Measurements from ENCODE around the gene HAAO.
A peak's percentile ranks its signal among the peaks of the same experiment; 100 is the strongest.
"Not testable (repeated sequence)": the region's sequence is repeated elsewhere in the genome, so short reads cannot be mapped to it uniquely, and the experiment has no call there.

HAAO gene

DNA sequence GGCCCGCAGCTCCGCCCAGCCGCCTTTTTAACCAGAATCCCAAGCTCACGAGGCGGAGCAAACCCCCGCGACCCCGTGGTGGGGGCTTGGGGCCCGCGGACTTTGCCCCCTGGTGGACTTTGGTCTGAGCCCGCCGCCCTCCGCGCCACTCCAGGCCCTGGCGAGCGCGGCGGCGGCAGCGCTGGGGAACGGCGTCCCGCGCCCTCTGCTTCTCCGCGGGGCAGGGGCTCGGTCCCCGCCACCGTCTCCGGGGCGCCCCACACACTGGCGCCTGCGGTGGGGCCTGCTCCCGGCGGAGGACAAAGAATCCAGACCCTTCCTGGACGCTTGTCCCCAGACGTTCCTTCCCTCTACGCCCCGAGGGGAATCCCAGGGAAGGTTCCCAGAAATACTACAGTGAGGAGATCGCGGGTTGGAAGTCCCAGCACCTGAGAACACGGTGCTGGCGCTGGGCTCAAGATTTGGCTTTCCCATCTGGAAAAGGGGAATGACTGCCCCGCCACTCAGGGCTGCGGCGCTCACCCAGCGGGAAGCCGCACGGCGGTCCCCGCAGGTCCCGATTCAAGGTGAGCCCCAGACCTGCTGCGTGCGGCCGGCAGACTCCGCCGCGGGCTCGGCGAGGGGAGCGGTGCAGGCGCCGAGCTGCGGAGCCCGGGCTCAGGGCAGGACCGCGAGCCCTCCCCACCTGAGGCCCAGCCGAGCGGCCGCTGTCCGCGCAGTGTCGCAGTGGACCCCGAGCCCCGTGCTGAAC lies at the start of gene HAAO:
HAAO (minus strand) TSS at position 1 of the 751 bp plus-strand sequence. CDS start 47 bp downstream, outside the sequence.
- DNase-seq (ENCODE audit: low read depth), result no peak

DNA sequence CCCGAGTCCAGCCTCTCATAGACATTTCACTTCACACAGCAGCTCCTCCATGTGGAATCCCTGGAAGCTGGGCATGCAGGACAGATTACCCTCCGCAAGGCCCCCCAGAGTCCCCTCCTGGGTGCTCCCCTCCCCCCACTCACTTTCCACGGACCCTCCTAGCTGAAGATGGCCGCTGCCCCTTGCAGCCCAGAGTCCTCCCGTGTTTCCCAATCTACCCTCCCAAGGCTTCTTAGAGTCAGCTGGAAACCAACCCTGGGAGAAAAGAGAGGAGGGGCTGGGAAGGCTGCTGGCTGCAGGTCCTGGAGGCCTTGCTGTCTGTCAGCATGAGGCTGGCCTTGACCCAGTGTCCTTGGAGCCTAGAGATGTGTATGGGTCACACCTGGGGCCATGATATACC lies 49.0 kb upstream of the HAAO start:
- no peak for DNase-seq (ENCODE audit: low read depth)

DNA sequence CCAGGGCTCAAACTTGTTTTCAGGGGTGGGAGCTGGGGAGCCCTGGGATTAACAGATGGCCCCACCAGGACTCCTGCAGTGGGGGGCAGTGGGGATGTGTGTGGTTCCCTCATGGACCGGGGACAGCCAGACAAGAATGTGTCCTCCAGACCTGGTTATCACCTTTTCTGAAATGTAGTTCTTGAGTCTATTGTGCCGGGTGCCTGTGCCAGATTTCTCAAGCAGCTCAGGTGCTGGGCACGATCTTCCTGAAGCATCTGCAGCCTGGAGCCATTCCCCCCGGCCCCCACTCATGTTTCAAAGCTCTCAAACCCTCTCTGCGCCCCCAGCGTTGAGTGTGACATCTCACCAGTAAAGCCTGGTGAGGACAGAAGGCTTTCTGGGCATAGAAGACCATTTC lies 48.4 kb upstream of the HAAO start:
- DNase-seq (ENCODE audit: low read depth), result no peak

DNA sequence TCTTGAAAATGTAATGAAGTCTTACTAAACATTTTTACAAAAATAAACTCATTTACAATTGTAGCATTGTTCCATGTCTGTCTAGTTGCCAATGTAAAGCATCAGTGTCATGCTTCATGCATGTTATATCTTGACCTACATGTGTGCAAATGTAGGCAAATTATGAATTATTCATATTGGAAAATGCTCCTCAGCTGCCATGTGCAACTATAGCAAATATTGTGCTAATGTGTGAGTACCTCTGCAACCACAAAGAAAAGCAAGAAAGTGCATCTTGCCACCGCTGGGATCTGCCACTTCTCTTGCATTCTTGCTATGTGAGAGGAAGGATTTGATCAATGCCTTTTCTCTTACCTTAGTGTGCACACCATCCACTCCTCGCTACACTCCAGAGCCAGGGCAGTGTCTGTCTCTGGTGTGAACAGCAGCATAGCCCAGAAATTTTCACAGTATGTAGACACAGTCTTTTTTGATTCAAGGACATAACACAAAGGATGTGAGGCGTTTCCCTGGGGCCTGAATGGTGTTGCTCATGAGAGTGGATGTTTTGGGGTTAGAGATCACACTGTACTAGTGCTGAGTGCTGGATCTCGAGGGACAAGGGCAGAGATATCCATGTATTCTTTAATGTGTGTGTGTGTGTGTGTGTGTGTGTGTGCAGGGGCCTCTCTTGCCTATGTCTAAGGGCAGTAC lies 47.6 kb upstream of the HAAO start:
- no peak for DNase-seq (ENCODE audit: low read depth)

DNA sequence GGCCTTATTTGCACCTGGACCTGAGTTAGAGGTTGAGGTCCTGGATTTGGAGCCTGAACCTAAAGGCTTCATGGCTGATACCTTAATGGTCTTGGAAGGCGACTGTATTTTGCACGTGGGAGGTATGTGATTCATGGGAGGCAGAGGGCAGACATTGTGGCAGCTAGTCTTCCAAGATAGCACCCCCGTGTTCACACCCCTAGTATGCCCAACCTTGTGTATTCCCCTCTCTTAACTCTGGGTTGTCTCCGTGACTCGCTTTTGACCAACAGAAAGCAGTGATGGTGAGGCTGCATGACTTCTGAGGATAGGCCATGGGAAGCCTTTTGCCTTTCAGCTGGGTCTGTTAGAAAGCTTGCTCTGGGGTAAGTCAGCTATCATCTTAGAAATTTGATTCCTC lies 45.8 kb upstream of the HAAO start:
- no peak for DNase-seq (ENCODE audit: low read depth)

DNA sequence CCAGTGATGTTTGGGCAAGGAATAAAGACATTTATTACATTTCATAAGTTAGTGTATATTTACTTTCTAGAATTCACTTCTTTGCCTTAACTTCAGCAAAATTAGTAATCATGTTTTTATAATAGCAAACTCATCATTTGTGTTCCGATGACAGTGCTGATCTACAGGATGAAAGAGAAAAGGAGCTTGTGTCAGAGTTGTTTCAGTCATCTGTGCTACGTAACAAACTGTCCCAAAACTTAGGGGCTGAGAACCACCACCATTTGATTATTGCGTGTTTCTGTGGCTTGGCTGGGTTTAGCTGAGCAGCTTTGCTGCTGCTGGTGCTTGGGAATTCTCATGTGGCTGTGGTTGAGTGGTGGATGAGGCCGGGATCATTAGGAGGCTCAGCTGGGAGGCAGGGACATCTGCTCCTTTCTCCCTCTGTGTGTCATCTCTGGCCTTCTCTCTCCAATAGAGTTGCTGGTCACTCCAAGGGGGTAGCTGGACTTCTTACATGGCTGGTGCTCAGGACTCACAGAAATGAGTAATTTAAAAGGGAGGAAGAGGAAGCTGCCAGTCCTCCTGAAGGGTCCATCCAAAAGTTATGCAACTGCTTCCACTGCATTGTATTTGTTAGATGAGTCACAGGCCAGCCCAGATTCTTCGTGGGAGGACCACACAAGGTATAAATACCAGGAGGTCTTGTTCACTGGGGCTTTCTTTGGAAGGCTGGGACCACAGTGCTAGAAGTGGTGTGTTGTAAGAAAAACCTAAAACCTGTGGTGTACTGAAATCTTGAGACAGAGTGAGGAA lies 43.4 kb upstream of the HAAO start:
- no peak for DNase-seq (ENCODE audit: low read depth)

DNA sequence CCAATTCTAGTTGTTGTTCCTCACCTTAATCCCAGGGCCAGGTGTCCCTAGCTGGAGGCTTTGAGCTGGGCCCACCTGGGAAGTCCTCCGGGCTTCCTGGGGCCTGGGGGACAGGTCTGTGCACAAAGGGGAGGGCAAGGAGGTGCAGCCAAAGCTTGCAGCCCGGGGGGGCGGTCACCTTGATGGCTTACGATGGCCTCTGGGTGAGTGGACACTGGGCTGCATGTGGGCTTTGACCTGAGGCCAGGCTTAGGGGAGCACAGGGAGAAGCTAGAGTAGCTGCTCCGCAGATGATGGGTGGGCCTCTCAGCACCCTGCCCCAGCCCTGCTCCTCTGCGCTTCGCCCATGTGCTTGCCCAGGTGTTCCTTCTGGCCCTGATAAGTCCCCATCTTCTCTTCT lies 41.8 kb upstream of the HAAO start:
- no peak for DNase-seq (ENCODE audit: low read depth)

DNA sequence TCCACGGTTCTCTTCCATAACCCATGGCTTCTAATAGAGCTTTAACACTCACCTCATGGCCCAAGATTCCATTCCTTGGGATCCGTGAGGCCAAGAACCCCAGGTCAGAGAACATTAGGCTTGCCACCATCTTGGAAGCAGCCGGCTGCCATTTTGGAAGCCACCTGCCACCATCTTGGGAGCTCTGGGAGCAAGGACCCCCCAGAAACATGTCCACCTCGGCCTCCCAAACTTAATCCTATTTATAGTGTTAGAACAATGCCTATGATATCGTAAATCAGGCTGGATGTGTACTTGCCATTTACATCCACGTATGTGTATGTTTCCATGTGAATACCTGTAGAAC lies 39.9 kb upstream of the HAAO start:
- no peak for DNase-seq (ENCODE audit: low read depth)

DNA sequence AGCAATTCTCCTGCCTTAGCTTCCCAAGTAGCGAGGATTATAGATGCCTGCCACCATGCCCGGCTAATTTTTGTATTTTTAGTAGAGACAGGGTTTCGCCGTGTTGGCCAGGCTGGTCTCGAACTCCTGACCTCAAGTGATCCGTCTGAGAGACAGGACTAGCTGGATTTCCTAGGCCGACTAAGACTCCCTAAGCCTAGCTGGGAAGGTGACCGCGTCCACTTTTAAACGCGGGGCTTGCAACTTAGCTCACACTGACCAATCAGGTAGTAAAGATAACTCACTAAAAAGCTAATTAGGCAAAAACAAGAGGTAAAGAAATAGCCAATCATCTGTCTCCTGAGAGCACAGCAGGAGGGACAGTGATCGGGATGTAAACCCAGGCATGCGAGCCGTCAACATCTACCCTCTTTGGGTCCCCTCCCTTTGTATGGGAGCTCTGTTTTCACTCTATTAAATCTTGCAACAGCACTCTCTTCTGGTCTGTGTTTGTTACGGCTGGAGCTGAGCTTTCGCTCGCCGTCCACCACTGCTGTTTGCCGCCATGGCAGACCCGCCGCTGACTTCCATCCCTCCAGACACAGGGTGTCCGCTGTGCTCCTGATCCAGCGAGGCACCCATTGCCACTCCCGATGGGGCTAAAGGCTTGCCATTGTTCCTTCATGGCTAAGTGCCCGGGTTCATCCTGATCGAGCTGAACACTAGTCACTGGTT lies 39.3 kb upstream of the HAAO start:
- DNase-seq (ENCODE audit: low read depth), result not testable (repeated sequence)

DNA sequence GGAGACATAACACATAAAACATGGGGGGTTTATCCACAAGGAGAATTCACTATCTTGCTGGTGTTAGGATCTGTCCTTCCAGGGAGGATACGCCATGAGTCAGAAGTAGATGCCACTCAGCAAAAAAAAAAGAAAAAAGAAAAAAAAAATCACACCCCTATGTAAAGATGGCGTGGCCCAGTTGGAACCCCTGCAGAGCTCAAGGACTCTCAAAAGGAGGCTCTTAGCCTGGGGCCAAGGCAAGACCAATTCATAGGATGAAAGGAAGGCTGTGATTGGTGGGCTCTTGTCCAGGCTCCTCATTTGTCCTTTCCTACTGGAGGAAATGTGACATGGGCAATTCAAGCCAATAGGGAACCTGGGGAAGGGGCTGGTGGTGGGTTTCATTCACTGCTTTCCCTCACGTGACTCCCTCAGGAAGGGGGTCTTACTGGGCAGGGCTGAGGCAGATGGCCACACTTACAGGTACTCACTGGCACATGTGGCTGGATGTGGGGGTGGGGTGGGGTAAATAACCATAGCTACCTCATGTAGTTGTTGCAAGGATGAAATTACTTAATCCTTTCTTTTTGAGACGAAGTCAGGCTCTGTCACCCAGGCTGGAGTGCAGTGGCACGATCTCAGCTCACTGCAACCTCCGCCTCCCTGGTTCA lies 38.7 kb upstream of the HAAO start:
- no peak for DNase-seq (ENCODE audit: low read depth)

DNA sequence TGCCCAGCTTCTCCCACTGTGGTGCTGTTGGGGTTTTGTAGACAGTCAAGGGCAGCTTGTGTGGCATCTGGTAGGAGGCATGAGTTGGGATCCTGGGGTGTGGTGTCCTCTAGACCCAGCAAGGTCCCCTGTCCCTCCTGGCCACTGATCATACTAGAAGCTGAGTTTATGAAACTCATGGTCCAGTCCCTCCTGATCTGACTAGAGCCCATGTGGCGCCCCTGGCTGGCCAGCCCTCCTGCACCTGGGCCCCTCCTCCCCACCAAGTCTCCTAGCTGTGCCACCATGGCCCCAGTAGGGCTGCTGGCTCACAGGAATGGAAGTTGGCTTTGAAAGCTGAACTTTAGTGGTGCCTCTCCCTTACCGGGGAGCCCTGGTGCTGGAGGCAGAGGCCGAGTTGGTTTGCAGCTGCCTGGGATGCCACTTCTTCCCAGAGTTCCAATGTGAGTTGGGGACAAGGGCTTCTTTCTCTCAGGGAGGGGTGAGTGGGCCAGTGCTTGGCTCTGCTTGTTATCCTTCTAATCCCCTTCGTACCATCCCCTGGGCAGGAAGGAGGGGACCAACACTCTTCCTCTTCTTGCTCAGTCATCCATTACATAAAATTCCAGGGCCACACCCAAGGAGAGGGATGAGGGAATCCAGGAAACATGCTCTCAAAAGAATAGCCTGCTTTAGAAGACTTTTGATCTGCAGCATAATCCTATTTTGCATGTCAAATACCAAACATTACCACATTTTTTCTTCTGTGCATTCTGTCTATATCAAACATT lies 37.5 kb upstream of the HAAO start:
- DNase-seq (ENCODE audit: low read depth), result no peak

DNA sequence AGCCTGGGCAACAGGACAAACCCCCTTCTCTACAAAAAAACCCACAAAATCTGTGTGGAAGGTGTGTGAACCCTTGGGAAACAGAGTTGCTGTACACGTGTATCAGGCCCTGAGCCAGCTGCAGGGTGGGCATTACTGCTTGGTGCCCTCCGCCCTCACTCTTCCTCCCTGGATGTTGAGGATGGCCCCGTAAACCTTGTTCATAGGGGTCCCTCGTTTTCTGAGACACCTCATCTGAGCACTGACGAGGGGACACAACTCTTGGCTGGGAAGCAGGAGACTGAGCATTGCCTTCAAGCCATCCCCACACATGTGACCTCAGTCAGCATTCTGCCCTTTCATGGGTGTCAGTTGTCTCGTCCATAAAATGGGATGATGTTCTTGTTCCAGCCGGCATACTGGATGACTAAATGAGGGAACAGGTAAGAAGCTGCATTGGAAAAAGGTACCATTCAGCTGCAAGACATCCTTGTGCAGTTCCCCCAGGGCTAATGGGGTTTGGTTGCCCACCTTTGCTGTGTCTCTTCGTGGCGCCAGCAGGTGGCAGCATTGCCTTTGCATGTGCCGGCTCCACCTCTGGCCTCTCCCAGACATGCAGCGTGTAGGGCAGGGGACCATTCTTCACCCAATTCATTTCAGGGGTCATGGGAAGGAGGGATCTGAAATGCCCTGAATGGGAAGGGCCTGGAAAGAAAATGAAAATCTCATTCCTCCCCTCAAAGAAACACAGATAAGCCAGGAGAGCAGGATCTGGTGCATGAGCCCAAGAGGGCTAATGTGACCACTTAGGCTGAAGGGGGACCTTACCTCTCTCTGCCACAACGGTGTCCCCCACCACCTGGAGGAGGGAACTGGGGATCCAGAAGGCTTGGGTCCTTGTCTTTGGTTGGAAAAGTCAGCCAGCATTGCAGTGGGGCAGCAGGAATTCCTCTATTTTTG lies 36.4 kb upstream of the HAAO start:
- peak; percentile 51 for DNase-seq (ENCODE audit: low read depth)

DNA sequence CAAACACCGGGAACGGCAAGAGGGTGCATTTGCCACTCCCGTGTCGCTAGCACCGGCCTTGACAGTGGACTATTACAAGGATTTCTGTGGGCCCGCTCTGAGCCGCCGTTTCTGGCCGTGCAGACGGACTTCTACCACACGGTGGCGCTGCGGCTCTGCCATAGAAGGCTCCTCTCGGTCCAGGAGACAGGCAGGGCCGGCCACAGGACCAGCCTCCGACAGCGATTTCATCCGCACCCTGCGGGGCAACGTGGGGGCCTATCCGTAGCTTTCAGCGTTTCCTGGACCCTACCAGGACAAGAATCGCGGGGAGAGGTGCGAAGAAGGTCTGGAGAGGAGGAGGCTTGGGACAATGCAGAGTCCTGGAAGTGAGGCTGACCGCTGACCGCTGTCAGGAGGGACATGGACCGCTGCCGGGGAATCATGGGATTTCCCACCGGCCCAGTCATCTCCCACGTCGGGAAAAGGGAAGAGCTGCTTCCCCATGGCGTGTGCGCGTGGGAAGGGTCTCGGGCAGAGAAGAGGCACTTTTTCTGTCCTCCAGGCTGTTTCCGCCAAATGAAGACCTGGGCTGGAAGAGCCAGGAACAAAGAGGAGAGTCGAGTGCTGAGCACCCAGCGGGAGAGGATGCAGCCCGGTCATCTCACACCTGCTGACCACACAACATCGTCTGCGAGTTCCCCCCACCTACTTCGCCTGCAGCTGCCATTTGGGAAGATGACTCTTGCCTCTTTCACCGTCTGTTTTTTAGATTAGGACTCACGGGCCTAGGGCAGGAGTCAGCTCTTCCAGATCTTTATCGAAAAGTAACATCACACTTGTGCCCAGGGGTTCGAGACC lies 35.5 kb upstream of the HAAO start:
- peak; percentile 69 for DNase-seq (ENCODE audit: low read depth)

DNA sequence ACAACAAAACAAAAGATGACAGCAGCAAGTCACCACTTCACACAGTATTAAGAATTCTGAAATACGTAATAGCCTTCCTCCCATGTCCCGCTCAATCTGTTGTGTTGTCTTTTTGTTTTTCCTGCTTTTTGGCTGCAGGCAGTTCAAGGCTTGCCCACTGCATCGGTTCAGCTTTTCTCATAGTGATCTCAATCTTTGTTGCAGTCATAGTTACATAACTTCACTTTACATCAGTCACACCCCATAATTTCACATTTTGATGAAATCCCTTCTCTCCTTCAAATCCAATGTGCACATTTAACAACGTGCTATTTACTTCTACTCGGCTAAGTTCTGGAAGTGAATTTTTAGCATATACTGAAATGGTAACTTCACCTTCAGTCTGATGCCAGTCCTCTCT lies 33.8 kb upstream of the HAAO start:
- DNase-seq (ENCODE audit: low read depth), result no peak

DNA sequence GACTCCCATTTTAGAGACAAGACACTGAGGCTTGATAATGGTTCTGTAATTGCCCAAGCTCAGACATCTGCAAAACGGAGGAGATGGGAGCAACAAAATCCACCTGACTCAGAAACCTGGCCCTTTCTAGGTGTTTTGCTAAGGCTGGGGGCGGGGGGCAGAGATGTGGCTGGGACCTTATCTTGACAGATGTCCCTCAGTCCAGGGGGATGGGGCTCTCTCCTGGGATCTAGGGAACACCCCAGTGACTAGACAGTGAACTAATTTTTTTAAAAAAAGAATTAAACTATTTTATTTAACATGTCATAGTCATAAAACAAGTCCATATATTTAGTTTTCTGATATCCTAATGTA lies 32.0 kb upstream of the HAAO start:
- DNase-seq (ENCODE audit: low read depth), result no peak

DNA sequence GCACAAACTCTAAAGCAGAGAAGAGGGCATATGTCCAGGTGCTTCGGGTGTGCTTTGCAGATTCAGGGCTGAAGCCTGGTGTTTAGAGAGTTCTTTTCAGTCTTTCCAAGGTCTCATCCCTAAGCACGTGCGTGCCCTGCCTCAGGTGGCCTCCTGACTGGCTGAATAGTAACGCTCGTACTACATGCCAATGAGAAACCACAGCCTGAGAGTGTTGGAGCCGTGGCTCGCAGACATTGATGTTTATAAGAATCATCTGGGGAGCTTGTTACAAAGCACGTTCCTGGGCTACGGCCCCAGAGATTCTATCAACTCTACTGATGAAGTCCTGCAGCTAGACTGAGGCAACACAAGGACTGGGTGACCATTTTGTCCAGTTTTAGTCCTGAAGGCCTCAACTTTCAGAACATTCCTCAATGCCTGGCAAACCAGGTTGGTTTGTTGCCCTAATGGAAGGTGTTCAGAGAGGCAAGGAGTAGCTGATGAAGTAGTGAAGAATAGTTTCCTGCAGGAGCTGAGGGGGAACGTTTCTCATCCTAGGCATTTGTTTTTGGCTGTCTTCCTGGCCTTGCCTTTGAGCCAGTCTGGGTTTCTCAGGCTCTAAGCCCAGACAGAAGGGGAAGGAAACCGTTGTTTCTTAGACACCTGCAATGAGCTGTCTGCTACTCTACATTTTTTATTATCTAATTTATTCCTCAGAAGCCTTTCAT lies 31.5 kb upstream of the HAAO start:
- no peak for DNase-seq (ENCODE audit: low read depth)

DNA sequence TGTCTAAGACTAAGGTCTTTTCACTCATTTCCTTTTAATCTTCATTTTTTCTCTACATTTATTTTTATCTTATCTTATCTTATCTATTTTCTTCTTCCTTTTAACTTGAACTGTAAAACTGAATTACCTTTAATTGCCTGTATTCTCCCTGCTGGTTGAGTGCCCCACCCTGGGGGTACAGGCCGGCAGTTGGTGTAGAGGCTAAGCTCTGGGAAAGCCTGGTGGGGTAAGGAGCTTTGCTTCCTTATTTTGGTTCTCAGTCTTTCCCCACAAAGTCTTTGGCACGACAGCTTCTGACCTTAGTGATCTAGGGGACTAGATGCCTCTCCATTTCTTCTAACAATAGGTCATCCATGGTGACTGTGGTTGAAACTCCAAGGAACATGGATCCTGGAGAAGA lies 26.8 kb upstream of the HAAO start:
- no peak for DNase-seq (ENCODE audit: low read depth)

DNA sequence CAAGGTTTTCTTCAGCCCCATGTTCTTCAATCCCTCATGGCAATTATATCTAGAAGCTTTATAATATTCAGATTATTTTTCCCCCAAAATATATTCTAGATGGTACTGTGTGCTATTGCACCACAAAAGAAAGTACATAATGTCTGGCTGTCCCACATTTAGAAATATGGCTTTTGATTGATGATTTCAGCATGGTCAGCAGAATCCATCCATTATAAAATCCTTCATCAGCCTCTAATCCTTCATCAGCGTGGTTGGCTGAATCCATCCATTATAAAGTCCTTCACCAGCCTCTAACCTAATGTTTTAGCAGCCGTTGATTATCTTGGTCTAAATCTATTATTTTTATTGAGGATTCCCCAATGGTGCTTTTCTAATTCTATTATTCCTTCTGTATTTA lies 23.3 kb upstream of the HAAO start:
- DNase-seq (ENCODE audit: low read depth), result no peak

DNA sequence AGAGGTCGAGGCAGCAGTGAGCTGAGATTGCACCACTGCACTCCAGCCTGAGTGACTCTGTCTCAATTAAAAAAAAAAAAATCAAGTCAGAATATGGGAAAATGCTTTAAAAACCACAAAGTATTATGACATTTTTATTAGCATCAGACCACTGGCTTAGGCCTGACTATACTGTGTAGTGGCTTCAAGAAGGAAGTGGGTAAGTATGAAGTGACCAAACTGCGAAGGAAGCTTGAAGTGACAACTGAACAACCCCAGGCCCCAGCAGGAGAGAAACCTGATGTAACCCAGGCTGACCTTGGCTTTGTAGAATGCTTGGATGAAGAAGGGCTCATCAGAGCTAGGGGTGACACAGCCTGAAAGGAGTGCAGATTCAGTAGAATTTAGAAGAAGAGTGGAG lies 21.4 kb upstream of the HAAO start:
- no peak for DNase-seq (ENCODE audit: low read depth)
